HepG2 (cell line): ENCODE measurements around the gene SYDE2.

ENCODE experiments used
- CTCF ChIP-seq: sonication (generic); formaldehyde crosslinking; IDR thresholded peaks from 2 replicates; pipeline ENCODE4 v1.5.0; 2020; ENCODE audit warnings: mild to moderate bottlenecking, missing genetic modification reagents, moderate library complexity
- EZH2 ChIP-seq: conservative IDR thresholded peaks from 2 replicates; pipeline ENCODE4 v1.6.1; 2012; ENCODE audit warnings: mild to moderate bottlenecking, low read depth, low read length, moderate library complexity
- FOXJ3 ChIP-seq: sonication (generic); formaldehyde crosslinking; IDR thresholded peaks from 2 replicates; pipeline ENCODE4 v1.4.0; 2020; ENCODE audit warnings: missing genetic modification reagents, mild to moderate bottlenecking, borderline replicate concordance
- HOMEZ ChIP-seq: IDR thresholded peaks from 2 replicates; pipeline ENCODE4 v1.6.1; 2016; ENCODE audit warnings: low read depth
- ISL2 ChIP-seq: sonication (generic); formaldehyde crosslinking; IDR thresholded peaks from 2 replicates; pipeline ENCODE4 v1.5.0; 2020; ENCODE audit warnings: missing genetic modification reagents
- PAXIP1 ChIP-seq: sonication (generic); formaldehyde crosslinking; conservative IDR thresholded peaks from 2 replicates; pipeline ENCODE4 v1.4.0; 2020; ENCODE audit warnings: mild to moderate bottlenecking, missing genetic modification reagents, moderate library complexity
- POLR2A ChIP-seq, 2 experiments: IDR thresholded peaks; 2 replicates each; pipeline ENCODE4 v1.6.1; 2011; ENCODE audit warnings: low read depth in 2 of 2, low read length in 2 of 2, mild to moderate bottlenecking in 1 of 2, moderate library complexity in 1 of 2; ENCODE audit not compliant: insufficient read depth in 1 of 2
- RAD21 ChIP-seq: fragments of 450-650 bp; formaldehyde crosslinking; IDR thresholded peaks from 2 replicates; pipeline ENCODE4 v1.5.0; 2020; ENCODE audit warnings: mild to moderate bottlenecking
- SMAD1 ChIP-seq: sonication (generic); formaldehyde crosslinking; IDR thresholded peaks from 2 replicates; pipeline ENCODE4 v1.4.0; 2020; ENCODE audit warnings: missing genetic modification reagents, low read depth, mild to moderate bottlenecking, borderline replicate concordance
- SP1 ChIP-seq, 2 experiments: fragments of 450-650 bp in 1 of 2; sonication (generic) in 1 of 2; formaldehyde crosslinking in 1 of 2; IDR thresholded peaks; 2 replicates each; pipeline versions ENCODE4 v1.4.0 to v1.6.1; 2016 to 2020; ENCODE audit warnings: missing genetic modification reagents in 1 of 2
- ZFP36L1 ChIP-seq: sonication (generic); formaldehyde crosslinking; IDR thresholded peaks from 2 replicates; pipeline ENCODE4 v1.8.0; 2022; ENCODE audit warnings: mild to moderate bottlenecking, missing genetic modification reagents, moderate library complexity
- ZNF605 ChIP-seq: sonication (generic); formaldehyde crosslinking; IDR thresholded peaks from 2 replicates; pipeline ENCODE4 v1.8.0; 2022; ENCODE audit warnings: mild to moderate bottlenecking, missing genetic modification reagents
- ZNF670 ChIP-seq: sonication (generic); formaldehyde crosslinking; IDR thresholded peaks from 2 replicates; pipeline ENCODE4 v1.8.0; 2022; ENCODE audit warnings: mild to moderate bottlenecking, missing genetic modification reagents, borderline replicate concordance

- TF ChIP-seq SP1 (IDR thresholded peaks at IDR 0.05) (no peak), SP1 (CRISPR knock-in tag; IDR thresholded peaks at IDR 0.05) (no peak), POLR2A (IDR thresholded peaks at IDR 0.05; ENCODE audit: insufficient read depth in 1 of 2, low read depth in 2 of 2, low read length in 2 of 2) (no peak), ZFP36L1 (CRISPR knock-in tag) (no peak), HOMEZ (CRISPR knock-in tag) (no peak), RAD21 (CRISPR knock-in tag) (no peak), CTCF (CRISPR knock-in tag) (no peak), EZH2 (no peak), PAXIP1 (CRISPR knock-in tag) (no peak), ZNF670 (CRISPR knock-in tag) (no peak), FOXJ3 (CRISPR knock-in tag) (no peak), SMAD1 (CRISPR knock-in tag) (no peak), ISL2 (CRISPR knock-in tag) (no peak), ZNF605 (CRISPR knock-in tag) (no peak)
These were observed 1.5 kb upstream of the SYDE2 start for GRCh38 chr1:85202092-85202863.
